Cerebellar cortex (tissue), 1 donor: ENCODE data around the gene SLC26A1.

Experiments used
- DNase-seq: peaks from one replicate; pipeline ENCODE4 v3.0.0-alpha.2; 2015; ENCODE audit warnings: low spot score

SLC26A1 gene

GRCh38 chr4:1013225-1014073 lies 20.2 kb upstream of the SLC26A1 start:
- no peak for DNase-seq

DNA sequence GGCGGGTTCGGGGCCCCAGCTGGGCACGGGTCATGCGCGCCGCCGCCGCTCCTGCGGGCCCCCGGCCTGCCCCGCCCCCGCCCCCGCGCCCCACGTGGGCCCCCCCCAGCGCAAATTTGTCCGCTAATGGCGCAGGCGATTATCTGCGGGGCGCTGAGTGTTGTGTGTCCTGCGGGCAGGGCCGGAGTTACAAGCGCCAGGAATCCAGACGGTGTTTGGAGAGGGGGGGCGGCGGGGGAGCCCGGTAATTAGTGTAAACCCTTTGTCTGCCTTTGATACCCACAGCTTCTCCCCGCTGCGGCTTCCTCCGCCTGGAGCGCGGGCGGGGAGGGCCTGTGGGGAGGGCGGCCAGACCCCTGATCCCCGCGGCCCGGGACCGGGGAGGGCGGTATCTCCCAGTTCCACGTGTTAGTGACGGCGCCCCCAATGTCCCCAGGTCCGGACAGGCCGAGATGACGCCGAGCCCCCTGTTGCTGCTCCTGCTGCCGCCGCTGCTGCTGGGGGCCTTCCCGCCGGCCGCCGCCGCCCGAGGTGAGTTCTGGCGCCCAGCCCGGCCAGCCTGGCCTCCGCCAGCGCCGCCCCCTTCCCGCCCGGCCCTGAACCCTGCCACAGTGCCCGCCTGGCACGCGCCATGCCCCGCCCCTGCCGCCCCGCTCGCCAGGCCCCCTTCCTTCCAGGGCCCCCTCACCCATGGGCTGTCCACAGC lies 19.0 kb upstream of the SLC26A1 start:
- DNase-seq = no peak

GRCh38 chr4:1011666-1012033 lies 18.4 kb upstream of the SLC26A1 start:
- DNase-seq = no peak

- DNase-seq = peak; percentile 54
These were observed 17.9 kb upstream of the SLC26A1 start, which contains the start of gene FGFRL1 for GRCh38 chr4:1011022-1011665. Gene FGFRL1, plus strand, starts transcription at chr4:1011626. Its CDS starts 860 bp downstream, at chr4:1012486.

- DNase-seq = no peak
These were observed 17.3 kb upstream of the SLC26A1 start for GRCh38 chr4:1010395-1011021.

GRCh38 chr4:1009542-1010394 lies 16.6 kb upstream of the SLC26A1 start:
- DNase-seq = no peak

- no peak for DNase-seq
These were observed 15.8 kb upstream of the SLC26A1 start for GRCh38 chr4:1008840-1009541.

DNA sequence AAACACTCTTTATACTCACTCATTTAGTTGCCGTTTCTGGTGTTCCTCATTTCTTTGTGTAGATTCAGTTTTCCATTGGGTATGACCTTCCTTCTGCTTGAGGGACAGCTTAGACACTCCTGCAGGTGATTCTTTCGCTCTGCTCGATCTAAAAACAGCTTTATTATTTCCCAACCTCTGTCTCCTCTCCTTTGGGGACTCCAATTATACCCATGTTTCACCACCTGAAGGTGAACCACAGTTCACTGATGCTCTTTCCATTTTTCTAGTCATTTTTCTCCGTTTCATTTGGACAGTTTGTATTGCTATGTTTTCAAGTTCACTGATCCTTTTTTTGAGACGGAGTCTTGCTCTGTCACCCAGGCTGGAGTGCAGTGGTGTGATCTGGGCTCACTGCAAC lies 13.7 kb upstream of the SLC26A1 start:
- DNase-seq = no peak

DNA sequence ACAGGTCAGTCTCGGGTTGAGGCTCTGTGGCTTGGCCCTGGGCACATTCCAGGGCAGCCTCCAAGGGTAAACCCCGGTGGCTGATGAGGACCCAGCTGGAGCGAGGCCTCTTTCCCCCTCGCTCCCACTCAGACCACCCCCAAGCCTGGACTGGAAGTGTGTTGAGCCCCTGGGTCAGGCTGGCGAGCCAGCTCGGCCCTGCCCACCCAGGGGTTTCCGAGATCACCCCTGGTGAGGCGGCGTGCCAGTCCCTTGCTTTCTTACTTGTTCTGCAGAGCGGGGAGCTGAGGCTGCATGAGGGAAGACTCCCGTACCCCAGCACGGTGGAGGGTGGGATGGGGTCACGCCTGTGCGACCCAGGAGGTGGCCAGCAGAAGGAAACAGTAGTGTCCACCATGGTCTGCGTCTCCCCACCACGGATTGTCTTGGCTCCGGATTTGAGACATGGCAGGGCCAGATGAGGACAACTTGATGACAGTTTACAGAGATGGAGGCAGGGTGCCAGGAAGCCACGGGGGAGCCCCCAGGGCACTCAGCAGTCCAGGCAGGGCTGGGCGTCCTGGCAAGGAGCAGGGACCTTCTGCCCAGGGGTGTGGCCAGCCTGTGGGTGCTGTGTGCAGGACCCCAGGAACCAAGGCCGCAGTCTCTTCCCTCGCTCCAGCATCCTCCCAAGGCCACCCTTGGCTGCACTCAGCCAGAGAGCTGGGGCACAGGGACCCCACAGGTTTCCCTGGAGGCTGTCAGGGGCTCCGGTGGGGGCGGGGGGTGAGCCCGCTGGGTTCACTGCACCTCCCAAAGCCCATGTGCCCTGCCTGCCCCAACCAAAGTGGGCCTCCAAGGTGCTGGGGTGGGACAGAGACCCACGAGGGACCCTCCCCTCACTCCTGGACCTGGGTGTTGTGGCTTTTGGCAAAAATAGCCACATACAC lies 11.6 kb upstream of the SLC26A1 start:
- DNase-seq = no peak

DNA sequence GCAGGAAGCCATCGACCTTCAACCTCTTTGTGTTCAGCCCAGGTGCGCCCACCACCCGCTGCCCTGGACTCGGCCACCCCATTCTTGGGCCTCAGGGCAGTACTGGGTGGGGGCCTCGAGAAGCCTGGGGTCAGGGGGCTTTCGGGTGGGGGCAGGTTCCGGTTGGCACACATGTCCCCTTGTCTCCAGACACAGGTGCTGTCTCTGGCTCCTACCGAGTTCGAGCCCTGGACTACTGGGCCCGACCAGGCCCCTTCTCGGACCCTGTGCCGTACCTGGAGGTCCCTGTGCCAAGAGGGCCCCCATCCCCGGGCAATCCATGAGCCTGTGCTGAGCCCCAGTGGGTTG lies 10.8 kb upstream of the SLC26A1 start:
- no peak for DNase-seq

- no peak for DNase-seq
These were observed 10.3 kb upstream of the SLC26A1 start for GRCh38 chr4:1003271-1004070.

- DNase-seq = no peak
These were observed 9.5 kb upstream of the SLC26A1 start for GRCh38 chr4:1002631-1003251.

DNA sequence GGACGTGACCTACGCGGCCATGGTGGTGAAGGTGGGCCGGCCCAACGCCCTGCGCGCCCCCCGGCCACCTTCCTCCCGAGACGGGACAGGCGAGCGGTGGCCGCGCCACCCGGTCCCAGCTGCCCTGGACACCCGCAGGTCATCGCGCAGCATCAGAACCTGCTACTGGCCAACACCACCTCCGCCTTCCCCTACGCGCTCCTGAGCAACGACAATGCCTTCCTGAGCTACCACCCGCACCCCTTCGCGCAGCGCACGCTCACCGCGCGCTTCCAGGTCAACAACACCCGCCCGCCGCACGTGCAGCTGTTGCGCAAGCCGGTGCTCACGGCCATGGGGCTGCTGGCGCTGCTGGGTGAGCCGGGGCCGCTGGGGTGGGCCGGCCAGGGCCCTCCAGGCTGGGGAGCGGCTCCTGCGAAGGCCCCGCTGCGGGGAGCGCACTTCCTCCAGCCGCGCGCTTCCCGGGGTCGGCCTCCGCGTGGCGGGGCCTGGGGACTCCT lies 9.0 kb upstream of the SLC26A1 start:
- DNase-seq = no peak

DNA sequence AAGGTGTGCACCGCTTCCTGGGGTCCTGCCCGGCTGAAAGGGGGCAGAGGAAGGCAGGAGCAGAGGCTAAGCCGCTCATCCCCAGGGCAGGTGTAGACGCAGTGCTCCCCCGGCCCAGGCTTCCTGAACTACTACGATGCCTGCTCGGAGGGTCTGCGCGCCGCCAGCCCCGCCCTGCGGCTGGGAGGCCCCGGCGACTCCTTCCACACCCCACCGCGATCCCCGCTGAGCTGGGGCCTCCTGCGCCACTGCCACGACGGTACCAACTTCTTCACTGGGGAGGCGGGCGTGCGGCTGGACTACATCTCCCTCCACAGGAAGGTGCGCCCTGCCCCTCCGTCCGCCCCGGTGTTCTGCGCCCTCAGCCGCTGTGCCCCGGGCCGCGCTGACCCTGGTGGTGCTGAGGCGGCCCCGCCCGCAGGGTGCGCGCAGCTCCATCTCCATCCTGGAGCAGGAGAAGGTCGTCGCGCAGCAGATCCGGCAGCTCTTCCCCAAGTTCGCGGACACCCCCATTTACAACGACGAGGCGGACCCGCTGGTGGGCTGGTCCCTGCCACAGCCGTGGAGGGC lies 8.4 kb upstream of the SLC26A1 start:
- no peak for DNase-seq

- DNase-seq = no peak
These were observed 7.6 kb upstream of the SLC26A1 start for GRCh38 chr4:1000686-1001260.

DNA sequence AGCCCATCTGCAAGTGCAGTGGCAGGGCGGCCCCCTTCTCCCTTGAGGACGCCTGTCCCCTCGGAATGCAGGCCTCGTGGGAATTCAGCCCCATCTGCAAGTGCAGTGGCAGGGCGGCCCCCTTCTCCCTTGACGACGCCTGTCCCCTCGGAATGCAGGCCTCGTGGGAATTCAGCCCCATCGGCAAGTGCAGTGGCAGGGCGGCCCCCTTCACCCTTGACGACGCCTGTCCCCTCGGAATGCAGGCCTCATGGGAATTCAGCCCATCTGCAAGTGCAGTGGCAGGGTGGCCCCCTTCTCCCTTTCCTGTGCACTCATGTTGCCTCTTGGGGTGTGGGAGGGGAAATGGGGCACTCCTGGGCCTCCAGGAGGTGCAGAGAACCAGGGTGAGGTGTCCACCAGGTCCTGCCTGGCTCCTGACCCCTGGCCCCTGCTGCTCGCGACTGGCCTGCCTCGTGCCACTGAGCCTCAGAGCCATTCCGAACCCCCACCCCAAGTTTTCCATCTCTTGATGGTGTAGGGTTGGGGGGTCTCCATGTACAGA lies 6.8 kb upstream of the SLC26A1 start:
- DNase-seq = no peak

GRCh38 chr4:999240-999863 lies 6.1 kb upstream of the SLC26A1 start:
- DNase-seq = peak; percentile 81
